HG03066 (cell line): ENCODE measurements around the gene ZNF296.

Experiments used
- ATAC-seq: cut with Tn5 transposase; IDR thresholded peaks from one replicate; pipeline ENCODE4 v1.9.1; 2021; ENCODE audit warnings: low read depth; ENCODE audit not compliant: unreplicated experiment

ZNF296 gene

DNA sequence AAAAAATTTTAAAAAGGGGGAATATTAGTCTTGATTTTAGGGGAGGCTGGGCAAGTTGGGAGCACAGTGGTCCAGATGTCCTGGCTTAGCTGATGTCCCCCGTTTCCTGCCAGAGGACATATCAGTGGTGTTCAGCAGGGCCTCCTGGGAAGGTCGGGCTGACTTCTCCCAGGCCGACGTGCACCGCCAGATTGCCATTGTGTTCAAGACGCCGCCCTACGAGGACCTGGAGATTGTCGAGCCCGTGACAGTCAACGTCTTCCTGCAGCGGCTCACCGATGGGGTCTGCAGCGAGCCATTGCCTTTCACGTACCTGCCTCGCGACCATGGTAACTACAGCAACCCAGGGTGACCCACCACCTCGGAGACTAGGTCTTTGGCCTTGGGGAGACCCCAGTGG, 43.9 kb downstream of the ZNF296 start:
- no peak for ATAC-seq

DNA sequence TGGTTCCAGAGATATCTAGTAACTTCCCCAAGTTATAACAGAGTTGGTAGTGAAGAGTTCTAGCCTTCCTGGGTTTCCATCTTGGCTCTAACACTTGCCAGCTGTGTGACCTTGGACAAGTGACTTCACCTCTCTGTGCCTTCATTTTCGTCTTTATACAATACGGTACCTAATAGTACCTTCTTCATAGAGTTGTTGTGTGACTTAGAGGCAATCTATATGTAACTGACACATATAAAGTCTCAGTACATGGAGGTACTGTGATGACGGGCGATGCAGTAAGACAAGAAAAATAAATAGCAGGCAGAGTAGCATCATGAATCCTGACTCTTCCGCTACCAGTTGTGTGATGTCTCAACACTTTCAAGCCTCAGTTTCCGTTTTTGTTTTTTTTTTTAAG, 45.5 kb downstream of the ZNF296 start:
- ATAC-seq = no peak

DNA sequence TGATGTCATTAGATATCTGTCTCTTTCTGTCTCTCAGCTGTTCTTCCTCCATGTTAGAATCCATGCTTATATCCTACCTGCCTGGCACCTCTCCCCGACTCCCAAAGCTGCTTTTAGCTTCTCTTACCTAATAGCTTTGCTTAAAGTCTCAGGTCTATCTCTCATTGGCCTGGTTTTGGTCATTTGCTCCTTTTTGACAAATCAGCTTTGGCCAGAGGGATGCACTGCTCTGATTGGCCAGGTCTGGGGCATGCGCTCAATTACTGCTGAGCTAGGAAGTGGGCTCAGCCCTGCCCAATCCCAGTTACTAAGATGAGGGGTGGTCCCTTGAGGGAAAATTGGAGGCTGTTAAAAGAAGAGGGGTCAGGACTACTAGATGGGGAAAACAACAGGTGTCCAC, 48.9 kb downstream of the ZNF296 start:
- ATAC-seq = no peak

DNA sequence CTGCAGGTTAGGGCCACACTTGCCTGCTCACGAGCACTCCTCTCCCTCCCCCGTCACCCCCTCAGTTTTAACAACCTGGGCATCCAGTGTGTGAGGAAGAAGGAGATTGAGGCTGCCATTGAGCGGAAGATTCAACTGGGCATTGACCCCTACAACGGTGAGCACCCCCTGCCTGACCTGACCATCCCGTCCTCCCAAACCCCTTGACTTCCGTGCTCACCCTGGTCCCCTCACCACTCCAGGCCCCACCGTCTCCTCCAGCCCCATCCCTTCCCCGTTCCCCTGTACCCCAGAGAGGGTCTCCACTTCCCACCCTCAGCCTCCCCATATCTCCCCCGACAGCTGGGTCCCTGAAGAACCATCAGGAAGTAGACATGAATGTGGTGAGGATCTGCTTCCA, 51.0 kb downstream of the ZNF296 start:
- no peak for ATAC-seq

DNA sequence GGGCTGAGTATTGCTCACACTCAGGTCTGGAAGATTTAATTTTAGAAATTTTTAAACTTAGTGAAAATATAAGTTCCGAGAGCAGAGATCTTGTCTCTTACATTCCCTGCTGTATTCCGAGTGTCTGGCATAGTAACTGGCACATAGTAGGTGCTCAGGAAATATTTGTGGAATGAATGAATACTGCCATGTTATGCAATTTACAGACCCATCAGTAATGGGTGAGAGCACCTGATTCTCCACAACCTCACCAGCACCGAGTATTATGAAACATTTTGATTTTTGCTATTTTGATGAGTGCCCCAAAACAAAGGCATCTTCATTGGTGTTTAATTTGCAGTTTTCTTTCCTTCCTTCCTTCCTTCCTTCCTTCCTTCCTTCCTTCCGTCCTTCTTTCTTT, 53.2 kb downstream of the ZNF296 start:
- no peak for ATAC-seq

DNA sequence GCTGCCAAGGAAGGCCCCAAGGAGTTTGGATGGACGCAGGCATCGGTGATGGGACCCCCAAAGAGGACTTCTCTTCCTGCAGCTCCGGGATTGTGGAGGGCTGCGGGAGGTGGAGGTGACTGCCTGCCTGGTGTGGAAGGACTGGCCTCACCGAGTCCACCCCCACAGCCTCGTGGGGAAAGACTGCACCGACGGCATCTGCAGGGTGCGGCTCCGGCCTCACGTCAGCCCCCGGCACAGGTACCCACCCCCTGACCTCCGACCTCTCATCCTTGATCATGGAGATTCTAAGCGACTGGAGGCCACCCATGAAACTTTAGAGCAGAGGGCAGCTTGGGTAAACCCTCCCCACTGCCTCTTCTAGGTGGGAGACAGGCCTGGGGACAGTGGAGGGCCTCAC, 54.3 kb downstream of the ZNF296 start:
- ATAC-seq = no peak
